Measurements from ENCODE around the gene CYS1. TPM values are rescaled to one million over a fixed set of nuclear protein-coding genes. Genes with fewer than 3 reads are reported as not detected.
"Not testable (repeated sequence)": the region's sequence is repeated elsewhere in the genome, so short reads cannot be mapped to it uniquely, and the experiment has no call there.

The CYS1 gene
- total and polyA plus RNA-seq, 7 experiments from 2014 or later, result 1.3 TPM; not detected in 6

GRCh38 chr2:10016001-10016801, 64.0 kb downstream of the CYS1 start:
- Mint-ChIP-seq H3K9me3 (peaks cover 0 to 16% (median 6%) of the 10 kb centered on the region in 11 donors), H3K4me1 (peaks cover 0 to 2% (median 0%) of the 10 kb centered on the region in 7 donors), H3K27me3 (peaks cover 0 to 21% (median 0%) of the 10 kb centered on the region in 5 donors), H3K4me3 (no peak overlapping the region), H3K27ac (no peak overlapping the region), H3K36me3 (peaks cover 0 to 3% (median 0%) of the 10 kb centered on the region in 5 donors)
- intact Hi-C loops (cut with micrococcal nuclease), result no loop called here
- POLR2A ChIA-PET, result no interaction called here
- H3K36me3 ChIP-seq (ENCODE audit: control insufficient read depth in 2 of 3, insufficient read depth in 3 of 3, low read length in 3 of 3), result no peaks in the 10 kb centered on the region
- DNase-seq, result no peak
- CTCF ChIA-PET, result no interaction called here
- ATAC-seq, result no peak
- no peaks in the 10 kb centered on the region for H3K27me3 ChIP-seq (ENCODE audit: control insufficient read depth in 2 of 2, insufficient read depth in 2 of 2, low read length in 2 of 2)
- H3K9me3 ChIP-seq (ENCODE audit: control insufficient read depth in 2 of 3, low read length in 3 of 3), result peaks cover 0 to 9% (median 0%) of the 10 kb centered on the region in 3 experiments
- no peak overlapping the region for H3K4me3 ChIP-seq (ENCODE audit: low read length)
- H3K27ac ChIP-seq (ENCODE audit: low read depth, low read length), result no peak overlapping the region
- H3K4me1 ChIP-seq (ENCODE audit: control insufficient read depth in 2 of 2, insufficient read depth in 2 of 2, low read length in 2 of 2), result no peaks in the 10 kb centered on the region

- not testable (repeated sequence) for H3K27ac Mint-ChIP-seq, H3K36me3 Mint-ChIP-seq
- peaks cover 0 to 16% (median 6%) of the 10 kb centered on the region in 11 donors for H3K9me3 Mint-ChIP-seq
These were observed 64.7 kb downstream of the CYS1 start for GRCh38 chr2:10015376-10015989.

GRCh38 chr2:10014418-10015190, 65.6 kb downstream of the CYS1 start:
- Mint-ChIP-seq H3K27ac (no peak overlapping the region), H3K4me3 (no peak overlapping the region), H3K4me1 (no peaks in the 10 kb centered on the region), H3K36me3 (peaks cover 0 to 3% (median 0%) of the 10 kb centered on the region in 5 donors), H3K9me3 (peaks cover 0 to 16% (median 6%) of the 10 kb centered on the region in 11 donors), H3K27me3 (peaks cover 0 to 17% (median 0%) of the 10 kb centered on the region in 5 donors)
- Histone ChIP-seq H3K4me1 (ENCODE audit: control insufficient read depth in 2 of 2, insufficient read depth in 2 of 2, low read length in 2 of 2) (no peaks in the 10 kb centered on the region), H3K27ac (ENCODE audit: low read depth, low read length) (no peak overlapping the region), H3K9me3 (ENCODE audit: control insufficient read depth in 2 of 3, low read length in 3 of 3) (peaks cover 0 to 9% (median 0%) of the 10 kb centered on the region in 3 experiments), H3K36me3 (ENCODE audit: control insufficient read depth in 2 of 3, insufficient read depth in 3 of 3, low read length in 3 of 3) (no peaks in the 10 kb centered on the region), H3K4me3 (ENCODE audit: low read length) (no peak overlapping the region), H3K27me3 (ENCODE audit: control insufficient read depth in 2 of 2, insufficient read depth in 2 of 2, low read length in 2 of 2) (no peaks in the 10 kb centered on the region)
- intact Hi-C loops (cut with micrococcal nuclease), result no loop called here
- CTCF ChIA-PET, result no interaction called here
- POLR2A ChIA-PET, result no interaction called here
- no peak for DNase-seq
- no peak for ATAC-seq

More at GRCh38 chr2:10015376-10015989, 64.7 kb downstream of the CYS1 start:
- ATAC-seq; H3K27me3 ChIP-seq (ENCODE audit: control insufficient read depth in 2 of 2, insufficient read depth in 2 of 2, low read length in 2 of 2); H3K4me3 Mint-ChIP-seq; CTCF ChIA-PET; H3K4me3 ChIP-seq (ENCODE audit: low read length); POLR2A ChIA-PET; intact Hi-C loops (cut with micrococcal nuclease); H3K27ac ChIP-seq (ENCODE audit: low read depth, low read length); DNase-seq; H3K4me1 ChIP-seq (ENCODE audit: control insufficient read depth in 2 of 2, insufficient read depth in 2 of 2, low read length in 2 of 2); H3K4me1 Mint-ChIP-seq; H3K9me3 ChIP-seq (ENCODE audit: control insufficient read depth in 2 of 3, low read length in 3 of 3); H3K36me3 ChIP-seq (ENCODE audit: control insufficient read depth in 2 of 3, insufficient read depth in 3 of 3, low read length in 3 of 3): not testable (repeated sequence)
- H3K27me3 Mint-ChIP-seq, result peaks cover 0 to 19% (median 0%) of the 10 kb centered on the region in 5 donors

- H3K4me1 Mint-ChIP-seq; H3K27ac Mint-ChIP-seq; H3K36me3 ChIP-seq (ENCODE audit: control insufficient read depth in 2 of 3, insufficient read depth in 3 of 3, low read length in 3 of 3); ATAC-seq; POLR2A ChIA-PET; H3K4me1 ChIP-seq (ENCODE audit: control insufficient read depth in 2 of 2, insufficient read depth in 2 of 2, low read length in 2 of 2); intact Hi-C loops (cut with micrococcal nuclease); CTCF ChIA-PET; H3K9me3 ChIP-seq (ENCODE audit: control insufficient read depth in 2 of 3, low read length in 3 of 3); H3K27ac ChIP-seq (ENCODE audit: low read depth, low read length); H3K4me3 Mint-ChIP-seq; H3K27me3 ChIP-seq (ENCODE audit: control insufficient read depth in 2 of 2, insufficient read depth in 2 of 2, low read length in 2 of 2); DNase-seq; H3K36me3 Mint-ChIP-seq; H3K4me3 ChIP-seq (ENCODE audit: low read length): not testable (repeated sequence)
- H3K9me3 Mint-ChIP-seq, result peaks cover 0 to 16% (median 6%) of the 10 kb centered on the region in 11 donors
- peaks cover 0 to 12% (median 6%) of the 10 kb centered on the region in 5 donors for H3K27me3 Mint-ChIP-seq
These were observed 66.4 kb downstream of the CYS1 start for GRCh38 chr2:10013651-10014417.

GRCh38 chr2:10012963-10013461, 67.2 kb downstream of the CYS1 start:
- Mint-ChIP-seq H3K4me1 (peaks cover 0 to 1% (median 0%) of the 10 kb centered on the region in 7 donors), H3K27ac (no peak overlapping the region), H3K36me3 (peaks cover 0 to 3% (median 0%) of the 10 kb centered on the region in 5 donors), H3K27me3 (peaks cover 0 to 13% (median 6%) of the 10 kb centered on the region in 5 donors), H3K4me3 (no peak overlapping the region), H3K9me3 (peaks cover 0 to 13% (median 6%) of the 10 kb centered on the region in 11 donors)
- no peaks in the 10 kb centered on the region for H3K27me3 ChIP-seq (ENCODE audit: control insufficient read depth in 2 of 2, insufficient read depth in 2 of 2, low read length in 2 of 2)
- no peak overlapping the region for H3K27ac ChIP-seq (ENCODE audit: low read depth, low read length)
- CTCF ChIA-PET, result no interaction called here
- DNase-seq, result no peak
- peaks cover 0 to 9% (median 0%) of the 10 kb centered on the region in 3 experiments for H3K9me3 ChIP-seq (ENCODE audit: control insufficient read depth in 2 of 3, low read length in 3 of 3)
- no peak overlapping the region for H3K4me3 ChIP-seq (ENCODE audit: low read length)
- ATAC-seq, result no peak
- intact Hi-C loops (cut with micrococcal nuclease), result no loop called here
- POLR2A ChIA-PET, result no interaction called here
- no peaks in the 10 kb centered on the region for H3K36me3 ChIP-seq (ENCODE audit: control insufficient read depth in 2 of 3, insufficient read depth in 3 of 3, low read length in 3 of 3)
- no peaks in the 10 kb centered on the region for H3K4me1 ChIP-seq (ENCODE audit: control insufficient read depth in 2 of 2, insufficient read depth in 2 of 2, low read length in 2 of 2)

- intact Hi-C loops (cut with micrococcal nuclease); H3K27ac Mint-ChIP-seq: not testable (repeated sequence)
These were observed 67.7 kb downstream of the CYS1 start for GRCh38 chr2:10012366-10012962.

More at GRCh38 chr2:10012366-10012962, 67.7 kb downstream of the CYS1 start:
- H3K9me3 ChIP-seq (ENCODE audit: control insufficient read depth in 2 of 3, low read length in 3 of 3); CTCF ChIA-PET; H3K4me1 Mint-ChIP-seq; H3K9me3 Mint-ChIP-seq; H3K4me1 ChIP-seq (ENCODE audit: control insufficient read depth in 2 of 2, insufficient read depth in 2 of 2, low read length in 2 of 2); POLR2A ChIA-PET; H3K4me3 Mint-ChIP-seq; H3K36me3 Mint-ChIP-seq; DNase-seq; H3K4me3 ChIP-seq (ENCODE audit: low read length); H3K27me3 ChIP-seq (ENCODE audit: control insufficient read depth in 2 of 2, insufficient read depth in 2 of 2, low read length in 2 of 2); H3K27ac ChIP-seq (ENCODE audit: low read depth, low read length); H3K36me3 ChIP-seq (ENCODE audit: control insufficient read depth in 2 of 3, insufficient read depth in 3 of 3, low read length in 3 of 3): not testable (repeated sequence)
- peaks cover 3 to 16% (median 4%) of the 10 kb centered on the region in 5 donors for H3K27me3 Mint-ChIP-seq
- ATAC-seq, result peak; percentile 22

Measured in naive thymus-derived CD4-positive, alpha-beta T cell (primary cell).